Gastroesophageal sphincter (tissue), 3 donors: ENCODE measurements around the gene BLTP2.

ENCODE experiments used
- EP300 ChIP-seq: sonication (generic); formaldehyde crosslinking; IDR thresholded peaks from one replicate; pipeline ENCODE4 v1.6.1; 2017; ENCODE audit warnings: antibody characterized with exemption, mild to moderate bottlenecking
- POLR2A ChIP-seq, 2 donors: fragments of 450-650 bp; IDR thresholded peaks; one replicate each; pipeline ENCODE4 v1.6.1; 2017; ENCODE audit warnings: antibody characterized with exemption in 2 of 2, mild to moderate bottlenecking in 2 of 2, moderate library complexity in 1 of 2
- POLR2AphosphoS5 ChIP-seq: sonication (generic); formaldehyde crosslinking; IDR thresholded peaks from one replicate; pipeline ENCODE4 v1.6.1; 2017; ENCODE audit warnings: antibody characterized with exemption
- TF ChIP-seq, protein P1 (sequence below), 4 experiments: fragments of 200-600 bp in 2 of 4; fragments of 450-650 bp in 2 of 4; sonication (generic) in 1 of 4; IDR thresholded peaks; one replicate each; pipeline ENCODE4 v1.5.1; 2017 to 2019; ENCODE audit warnings: antibody characterized with exemption in 4 of 4, mild to moderate bottlenecking in 2 of 4, moderate library complexity in 2 of 4

DNA sequence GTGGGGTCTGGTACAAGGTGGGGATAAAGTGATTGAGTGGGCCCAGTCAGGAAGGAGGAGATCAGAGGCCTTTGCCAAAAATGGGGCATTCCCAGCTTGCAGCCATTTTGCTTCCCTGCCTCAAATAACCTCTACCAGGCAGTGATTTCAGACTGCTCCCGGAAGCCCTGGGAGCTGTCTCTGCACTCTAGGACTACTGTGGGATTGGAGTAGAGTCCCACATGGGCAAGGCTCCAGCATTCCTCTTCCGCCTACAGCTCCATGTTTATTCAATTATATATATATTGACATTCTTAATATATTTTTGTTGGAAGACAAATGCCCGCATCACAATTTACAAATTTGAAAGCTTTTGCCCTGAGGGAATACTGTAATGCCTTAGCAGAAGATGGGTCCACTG, 30.5 kb upstream of the BLTP2 start:
- TF ChIP-seq EP300: no peak
- TF ChIP-seq, protein P1, sequence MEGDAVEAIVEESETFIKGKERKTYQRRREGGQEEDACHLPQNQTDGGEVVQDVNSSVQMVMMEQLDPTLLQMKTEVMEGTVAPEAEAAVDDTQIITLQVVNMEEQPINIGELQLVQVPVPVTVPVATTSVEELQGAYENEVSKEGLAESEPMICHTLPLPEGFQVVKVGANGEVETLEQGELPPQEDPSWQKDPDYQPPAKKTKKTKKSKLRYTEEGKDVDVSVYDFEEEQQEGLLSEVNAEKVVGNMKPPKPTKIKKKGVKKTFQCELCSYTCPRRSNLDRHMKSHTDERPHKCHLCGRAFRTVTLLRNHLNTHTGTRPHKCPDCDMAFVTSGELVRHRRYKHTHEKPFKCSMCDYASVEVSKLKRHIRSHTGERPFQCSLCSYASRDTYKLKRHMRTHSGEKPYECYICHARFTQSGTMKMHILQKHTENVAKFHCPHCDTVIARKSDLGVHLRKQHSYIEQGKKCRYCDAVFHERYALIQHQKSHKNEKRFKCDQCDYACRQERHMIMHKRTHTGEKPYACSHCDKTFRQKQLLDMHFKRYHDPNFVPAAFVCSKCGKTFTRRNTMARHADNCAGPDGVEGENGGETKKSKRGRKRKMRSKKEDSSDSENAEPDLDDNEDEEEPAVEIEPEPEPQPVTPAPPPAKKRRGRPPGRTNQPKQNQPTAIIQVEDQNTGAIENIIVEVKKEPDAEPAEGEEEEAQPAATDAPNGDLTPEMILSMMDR (IDR thresholded peaks at IDR 0.05): no peak
- no peak for TF ChIP-seq POLR2A (IDR thresholded peaks at IDR 0.05)
- no peak for TF ChIP-seq POLR2AphosphoS5
